Muscle of arm (tissue), 12 donors: Measurements from ENCODE around the gene TMPRSS11F. TPM values are rescaled to one million over a fixed set of nuclear protein-coding genes. Genes with fewer than 3 reads are reported as not detected.

Experiments
- DNase-seq: peaks from one replicate; pipeline ENCODE4 v3.0.0-alpha.2; 2013
- polyA plus RNA-seq, 12 donors: library from polyadenylated mRNA; unstranded; fragments of 120-200 nt; gene quantifications; one replicate each; pipeline ENCODE4 v1.2.1, GENCODE V29; 2013; ENCODE audit not compliant: insufficient read length in 12 of 12

Gene TMPRSS11F
- polyA plus RNA-seq, 12 donors, result 0.08 to 0.91 (median 0.31) TPM; not detected in 7

GRCh38 chr4:68077737-68078136 lies 51.9 kb downstream of the TMPRSS11F start:
- DNase-seq, result no peak

DNA sequence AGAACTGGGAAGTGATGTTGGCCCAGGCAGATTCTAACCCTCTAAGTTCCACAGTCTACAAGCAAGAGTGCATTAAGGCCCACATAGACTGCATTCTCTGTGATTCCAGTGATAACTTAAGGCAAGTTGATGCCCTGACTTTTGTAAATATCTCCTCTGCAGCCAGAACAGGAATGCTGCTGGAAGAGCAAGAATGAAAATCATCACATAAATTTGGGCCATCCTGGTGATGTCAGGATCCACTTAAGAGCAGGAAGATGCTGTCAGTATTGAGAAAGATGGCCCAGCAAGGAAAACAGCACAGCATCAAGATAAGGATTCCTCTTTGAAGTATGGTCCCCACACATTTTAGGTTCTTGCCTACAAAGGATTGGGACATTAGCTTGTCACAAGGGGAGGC lies 52.4 kb downstream of the TMPRSS11F start:
- DNase-seq, result no peak

DNA sequence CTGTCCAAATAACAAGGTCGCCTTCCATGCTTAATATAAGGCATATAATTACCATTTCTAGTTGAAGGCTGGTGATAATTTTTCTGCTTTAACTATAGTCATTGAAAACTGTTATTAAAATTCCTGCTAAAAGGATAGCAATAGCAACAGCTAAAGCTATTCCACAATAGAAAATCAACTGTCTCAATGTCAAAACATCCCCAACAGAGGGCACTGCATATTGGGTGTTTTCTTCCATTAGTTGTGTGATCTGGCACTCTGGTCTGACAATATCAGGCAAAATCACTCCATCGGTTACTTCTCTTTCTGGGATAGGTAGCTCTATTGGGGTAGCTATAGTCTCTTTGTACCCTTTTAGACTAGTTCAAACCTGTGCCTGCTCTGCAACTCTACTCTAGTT lies 53.5 kb downstream of the TMPRSS11F start:
- no peak for DNase-seq

DNA sequence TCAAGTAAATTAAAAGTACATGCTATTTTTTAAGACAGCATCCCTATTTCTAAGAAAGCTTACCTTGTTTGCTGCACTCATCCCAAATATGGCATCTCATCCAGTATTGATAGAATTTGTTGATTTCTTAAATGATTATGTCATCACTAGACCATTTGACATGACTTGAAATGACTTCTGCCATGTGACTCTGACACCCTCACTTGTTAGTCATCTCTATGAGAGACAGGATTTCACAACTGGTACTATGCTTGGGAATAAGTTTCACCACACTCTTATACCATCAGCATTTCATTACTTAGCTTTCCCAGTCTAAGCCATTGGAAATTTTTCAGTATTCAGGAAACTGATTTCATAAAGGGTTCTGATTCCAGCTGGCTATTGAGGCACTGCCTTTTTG lies 55.3 kb downstream of the TMPRSS11F start:
- DNase-seq, result no peak

DNA sequence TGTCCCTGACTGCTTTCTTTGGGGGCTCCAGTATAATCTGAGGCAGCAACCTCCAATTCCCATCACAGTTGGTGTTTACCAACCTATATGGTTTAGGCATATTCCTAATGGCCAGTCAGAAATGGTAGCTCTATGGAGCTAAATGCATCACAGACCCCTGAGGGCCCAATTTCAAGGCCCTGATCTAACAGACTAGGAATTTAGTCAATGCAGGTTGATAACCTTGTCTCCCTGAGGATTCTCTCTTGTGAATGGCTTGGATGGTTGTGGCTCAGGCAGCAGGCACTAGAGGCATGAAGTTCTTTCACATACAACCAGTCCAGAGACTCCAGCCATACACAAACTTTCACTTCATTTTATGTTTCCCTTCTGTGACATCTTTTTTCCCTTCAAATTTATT lies 59.4 kb downstream of the TMPRSS11F start:
- DNase-seq, result no peak

DNA sequence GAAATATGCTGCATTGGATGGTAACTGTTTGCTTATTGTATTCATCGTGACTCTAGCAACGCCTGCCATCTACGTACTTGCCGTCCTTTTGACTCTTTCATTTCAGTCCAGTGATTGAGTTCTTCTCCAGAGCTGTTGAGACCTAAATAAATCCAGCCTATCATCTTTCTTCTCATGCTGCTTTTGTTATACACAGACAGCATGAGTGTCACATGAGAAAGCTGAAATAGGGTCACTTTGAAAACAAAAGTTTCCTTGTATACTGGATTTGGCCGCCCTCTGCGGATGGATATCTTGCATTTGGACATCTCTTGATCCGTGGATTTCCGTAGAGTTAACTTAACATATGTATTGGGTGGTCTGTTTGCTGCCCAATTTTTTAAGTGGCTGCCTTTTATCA lies 67.2 kb downstream of the TMPRSS11F start:
- no peak for DNase-seq

DNA sequence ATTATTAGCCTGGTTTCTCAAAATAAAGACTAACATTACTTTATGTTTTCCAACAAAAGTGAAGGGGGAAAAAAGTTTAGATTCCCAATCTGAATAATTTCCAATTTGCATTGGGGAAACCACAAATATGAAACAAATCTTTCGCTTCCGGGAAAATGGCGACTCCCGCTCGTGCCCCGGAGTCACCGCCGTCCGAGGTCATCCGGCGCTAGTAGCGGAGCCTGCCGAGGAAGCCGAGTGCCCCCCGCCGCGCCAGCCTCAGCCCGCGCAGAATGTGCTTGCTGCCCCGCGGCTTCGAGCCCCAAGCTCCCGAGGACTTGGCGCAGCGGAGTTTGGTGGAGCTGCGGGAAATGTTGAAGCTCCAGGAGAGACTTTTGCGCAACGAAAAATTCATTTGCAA lies 91.4 kb downstream of the TMPRSS11F start:
- DNase-seq, result no peak

DNA sequence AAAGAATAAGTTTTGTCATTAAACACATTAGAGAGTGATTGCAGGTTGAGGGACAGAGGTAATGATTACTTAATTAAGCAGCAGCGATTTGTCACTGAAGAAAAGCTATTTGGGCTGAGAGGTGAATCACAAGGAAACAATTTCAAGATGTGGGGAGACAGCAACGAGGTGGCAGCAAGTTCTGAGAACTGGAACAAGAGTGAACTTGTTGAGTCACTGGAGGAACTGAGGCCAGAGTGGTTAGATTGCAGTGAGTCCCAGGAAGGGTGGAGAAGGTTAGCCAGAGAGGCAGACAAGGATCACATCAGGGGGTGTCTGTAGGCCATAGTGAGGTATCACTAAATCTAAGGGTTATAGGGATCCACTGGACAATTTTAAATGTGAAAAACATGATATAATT lies 108.5 kb downstream of the TMPRSS11F start:
- DNase-seq, result no peak

- no peak for DNase-seq
Observed at GRCh38 chr4:68011684-68012083, 118.0 kb downstream of the TMPRSS11F start.

Other genes with a start within 250 kb of the TMPRSS11F start
- under 1 TPM in 5 of 12 donors, not detected in 7; 0.05 to 0.50 (median 0.29) TPM for gene TMPRSS11D, start 245.9 kb downstream of the TMPRSS11F start, polyA plus RNA-seq
- under 1 TPM in 3 of 12 donors, not detected in 9; 0.05 to 0.11 (median 0.11) TPM for gene TMPRSS11A, start 166.4 kb downstream of the TMPRSS11F start, polyA plus RNA-seq
- gene TMPRSS11B, start 115.8 kb upstream of the TMPRSS11F start, polyA plus RNA-seq, result under 1 TPM in 4 of 12 donors, not detected in 8; 0.04 to 0.21 (median 0.10) TPM
- 100 to 1,000 TPM in 1 of 12 donors, 10 to 100 TPM in 10, not detected in 1; 61.3 to 118 (median 85.7) TPM for gene YTHDC1, start 220.2 kb upstream of the TMPRSS11F start, polyA plus RNA-seq